H1 (cell line): ENCODE data around the gene C1S. TPM values are rescaled to one million over a fixed set of nuclear protein-coding genes. Genes with fewer than 3 reads are reported as not detected.

Source experiments
- CBX5 ChIP-seq: fragments of 300-800, 300-1000 bp; sonication (generic); IDR thresholded peaks from 2 replicates; pipeline ENCODE4 v1.7.1; 2016; ENCODE audit warnings: antibody characterized with exemption, low read length, low read depth
- EZH2 ChIP-seq: fragments of 200-600 bp; sonication (generic); IDR thresholded peaks from 2 replicates; pipeline ENCODE4 v1.7.1; 2012; ENCODE audit warnings: low read depth, mild to moderate bottlenecking, moderate library complexity, low read length, inconsistent platforms; ENCODE audit not compliant: severe bottlenecking
- GABPA ChIP-seq: IDR thresholded peaks from 2 replicates; pipeline ENCODE4 v1.6.1; 2011; ENCODE audit warnings: mild to moderate bottlenecking, low read length, moderate library complexity, borderline replicate concordance; ENCODE audit not compliant: insufficient read depth
- POLR2A ChIP-seq, 2 experiments: IDR thresholded peaks; 1 replicate in 1 of 2; 2 replicates in 1 of 2; pipeline ENCODE4 v1.6.1; 2011; ENCODE audit warnings: low read depth in 2 of 2, low read length in 2 of 2, mild to moderate bottlenecking in 2 of 2; ENCODE audit errors: control extremely low read depth in 1 of 2
- SIN3A ChIP-seq, 2 experiments: IDR thresholded peaks in 1 of 2; conservative IDR thresholded peaks in 1 of 2; 2 replicates each; pipeline ENCODE4 v1.6.1; 2011 to 2012; ENCODE audit warnings: low read length in 2 of 2, improper control_type of control experiment in 1 of 2, low read depth in 1 of 2, mild to moderate bottlenecking in 1 of 2
- SIX5 ChIP-seq: IDR thresholded peaks from 2 replicates; pipeline ENCODE4 v1.6.1; 2011; ENCODE audit warnings: mild to moderate bottlenecking, low read depth, low read length
- polyA plus RNA-seq, 7 experiments: library from polyadenylated mRNA; depleted of rRNA in 3 of 7; stranded (reverse) in 5 of 7; unstranded in 2 of 7; fragments of >200 nt in 5 of 7; fragments of 200-250 nt in 2 of 7; gene quantifications; 1 replicate in 5 of 7; 2 replicates in 1 of 7; 4 replicates in 1 of 7; pipeline versions ENCODE4 v1.2.1 to v1.2.3, GENCODE V29; 2011 to 2013; ENCODE audit warnings: missing spikeins in 2 of 7, mixed read lengths in 2 of 7
- total RNA-seq: library from RNA; stranded (reverse); fragmentation: NEBNext Ultra II Directional; extraction: Animal tissue kit (Norgen Biotek cat#: 25700); gene quantifications from 2 replicates; pipeline ENCODE4 v1.2.1, GENCODE V29; 2021

C1S gene
- total and polyA plus RNA-seq, 2 of the 8 experiments (the other 6 are each of a cell fraction or from before 2014, with no cell fraction given), result 4.4 to 7.3 TPM

GRCh38 chr12:7107636-7108002 is 47.1 kb downstream of the C1S start (continued):
- TF ChIP-seq CBX5 (no peak), EZH2 (no peak), GABPA (no peak), POLR2A (IDR thresholded peaks at IDR 0.05; ENCODE audit: control extremely low read depth in 1 of 2, low read depth in 2 of 2, low read length in 2 of 2) (no peak), SIN3A (conservative IDR thresholded peaks at IDR 0.05 in 1 of 2, IDR thresholded peaks at IDR 0.05 in 1 of 2; ENCODE audit: low read depth in 1 of 2, low read length in 2 of 2) (no peak), SIX5 (no peak)
